ENCODE results near the gene TMEM39A. TPM values are rescaled to one million over a fixed set of nuclear protein-coding genes. Genes with fewer than 3 reads are reported as not detected.

TMEM39A gene, protein sequence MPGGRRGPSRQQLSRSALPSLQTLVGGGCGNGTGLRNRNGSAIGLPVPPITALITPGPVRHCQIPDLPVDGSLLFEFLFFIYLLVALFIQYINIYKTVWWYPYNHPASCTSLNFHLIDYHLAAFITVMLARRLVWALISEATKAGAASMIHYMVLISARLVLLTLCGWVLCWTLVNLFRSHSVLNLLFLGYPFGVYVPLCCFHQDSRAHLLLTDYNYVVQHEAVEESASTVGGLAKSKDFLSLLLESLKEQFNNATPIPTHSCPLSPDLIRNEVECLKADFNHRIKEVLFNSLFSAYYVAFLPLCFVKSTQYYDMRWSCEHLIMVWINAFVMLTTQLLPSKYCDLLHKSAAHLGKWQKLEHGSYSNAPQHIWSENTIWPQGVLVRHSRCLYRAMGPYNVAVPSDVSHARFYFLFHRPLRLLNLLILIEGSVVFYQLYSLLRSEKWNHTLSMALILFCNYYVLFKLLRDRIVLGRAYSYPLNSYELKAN
- total RNA-seq (2014; rRNA removed; shearing (Covaris generic)): 31.9 and 36.6 TPM in 2 replicates
- polyA plus RNA-seq (2014; cell fraction: nucleus; rRNA removed): 41.8 and 42.1 TPM in 2 replicates

DNA sequence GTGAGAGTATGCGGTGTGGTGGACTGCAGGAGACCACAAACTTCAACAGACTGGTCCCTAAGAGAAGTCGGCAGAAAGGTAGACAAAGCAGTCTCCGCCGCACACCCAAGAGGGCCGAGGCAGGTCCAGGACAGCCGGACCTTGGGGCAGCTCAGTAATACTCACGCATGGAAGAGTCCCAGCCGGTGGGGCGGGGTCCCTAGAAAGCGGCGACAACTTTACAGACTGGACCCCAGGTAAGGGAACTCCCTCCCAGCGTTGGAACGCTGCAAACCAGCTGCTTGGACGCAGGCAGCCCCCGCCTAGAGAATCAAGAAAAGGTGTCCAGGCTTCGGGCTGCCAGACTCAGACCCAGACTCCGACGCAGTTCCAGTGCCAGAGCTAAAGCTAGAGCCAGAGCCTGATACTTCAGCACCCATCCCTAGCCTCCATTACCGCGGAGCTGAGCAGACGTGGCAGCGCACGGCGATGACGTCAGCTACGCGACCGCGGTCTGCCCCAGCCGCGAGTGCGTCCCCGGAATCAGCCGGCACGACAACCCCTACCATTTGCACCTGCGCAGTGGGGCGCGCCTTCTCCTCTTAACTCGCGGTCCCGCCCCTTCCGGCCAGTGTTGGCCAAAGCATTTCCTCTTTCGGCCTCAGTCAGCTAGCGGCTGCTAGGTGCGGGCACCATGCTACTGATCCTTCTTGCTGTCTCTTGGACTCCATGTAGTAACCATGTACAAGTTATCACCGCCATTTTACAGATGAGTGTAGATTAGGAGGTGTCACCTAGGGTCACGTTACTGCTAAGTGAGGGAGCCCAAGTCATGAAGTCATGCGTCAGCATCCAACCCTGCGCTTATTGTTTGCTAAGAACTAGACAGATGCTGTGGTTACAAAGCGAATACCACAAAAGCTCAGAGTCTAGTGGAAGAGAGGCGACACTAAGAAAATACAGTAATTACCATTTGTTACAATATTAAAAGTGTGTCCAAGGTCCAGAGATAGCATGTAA lies at the start of gene TMEM39A:
TMEM39A (minus strand) TSS at position 445 of the 999 bp plus-strand sequence. CDS start 1,541 bp downstream, outside the sequence.
- DNase-seq (ENCODE audit: extremely low read depth, low read depth): peak; percentile 95

DNA sequence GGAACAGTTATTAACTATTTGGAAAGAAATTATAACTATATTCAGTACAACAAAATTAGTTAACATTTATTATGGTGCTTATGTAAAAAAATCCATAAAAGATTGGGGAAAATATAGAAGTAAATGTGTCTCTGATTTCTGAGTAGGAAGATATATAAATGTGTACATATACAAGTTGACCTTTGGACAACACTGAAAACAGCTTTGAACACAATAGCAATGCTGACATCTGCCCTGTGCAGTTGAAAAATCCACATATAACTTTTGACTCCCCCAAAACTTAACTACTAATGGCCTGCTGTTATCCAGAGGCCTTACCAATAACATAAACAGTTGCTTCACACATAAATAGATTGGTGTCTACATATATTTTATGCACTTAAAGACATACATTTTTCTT lies 47.3 kb upstream of the TMEM39A start:
- no peak for DNase-seq (ENCODE audit: extremely low read depth, low read depth)

DNA sequence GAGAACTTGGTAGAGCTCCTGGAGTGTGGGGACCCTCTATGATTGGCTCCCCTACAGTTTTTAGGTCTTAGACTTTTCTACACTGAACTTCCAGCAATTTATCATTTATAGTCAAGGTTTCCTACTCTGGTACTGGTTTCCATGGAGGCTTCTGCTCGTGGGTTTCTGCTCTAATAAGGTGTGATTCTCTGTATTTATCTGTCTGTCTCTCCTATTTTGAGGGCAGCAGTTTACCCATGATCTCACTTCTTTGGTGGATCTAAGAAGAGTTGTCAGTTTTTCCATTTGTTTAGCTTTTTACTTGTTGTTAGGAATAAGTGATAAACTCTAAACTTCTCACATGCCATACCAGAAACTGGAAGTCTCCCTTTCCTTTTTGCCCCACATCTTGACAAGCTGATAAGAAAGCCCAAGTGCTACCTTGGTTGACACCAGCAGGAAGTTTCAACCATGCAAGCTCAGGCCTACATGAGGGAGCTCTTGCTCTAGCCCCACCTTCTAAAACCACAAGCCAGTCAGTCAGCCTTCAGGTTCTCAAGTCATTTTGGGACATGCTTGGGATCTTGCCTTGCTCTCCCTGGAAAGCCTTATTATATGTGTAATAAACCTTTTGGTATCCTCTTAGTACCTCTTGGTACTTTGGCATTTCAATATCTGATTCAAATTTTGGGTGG lies 44.9 kb upstream of the TMEM39A start:
- DNase-seq (ENCODE audit: extremely low read depth, low read depth): no peak

DNA sequence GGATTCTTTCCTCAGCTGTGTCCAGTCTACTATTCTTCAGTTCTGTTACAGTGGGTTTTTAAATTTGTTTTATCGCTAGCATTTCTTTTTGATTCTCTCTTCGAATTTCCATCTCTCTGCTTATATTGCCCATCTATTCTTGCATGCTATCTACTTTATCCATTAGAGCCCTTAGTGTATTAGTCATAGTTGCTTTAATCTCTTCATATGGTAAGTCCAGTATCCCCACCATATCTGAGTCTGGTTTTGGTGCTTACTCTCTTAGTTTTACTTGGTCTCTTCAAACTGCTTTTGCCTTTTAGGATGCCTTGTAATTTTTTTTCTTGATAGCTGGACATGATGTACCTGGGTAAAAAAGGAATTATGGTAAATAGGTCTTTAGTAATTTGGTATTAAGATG lies 44.0 kb upstream of the TMEM39A start:
- DNase-seq (ENCODE audit: extremely low read depth, low read depth): no peak

DNA sequence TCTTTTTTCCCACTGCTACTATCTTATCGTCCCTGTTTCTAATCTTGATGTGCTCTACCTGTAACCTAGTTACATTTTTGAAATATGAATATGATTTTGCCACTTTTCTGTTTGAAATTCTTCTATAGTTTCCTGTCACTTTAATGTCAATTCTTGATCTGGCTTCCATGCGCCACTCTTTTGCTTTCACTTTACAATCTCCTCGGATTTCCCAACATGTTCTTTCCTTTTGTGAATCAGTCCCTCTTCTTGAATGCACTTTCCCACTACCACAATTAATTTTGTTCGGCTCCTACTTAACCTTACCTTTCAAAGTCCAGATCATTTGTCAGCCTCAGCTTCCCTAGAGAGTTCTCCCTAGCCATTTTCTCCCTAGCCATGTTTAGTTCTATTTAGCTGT lies 43.2 kb upstream of the TMEM39A start:
- DNase-seq (ENCODE audit: extremely low read depth, low read depth): no peak

DNA sequence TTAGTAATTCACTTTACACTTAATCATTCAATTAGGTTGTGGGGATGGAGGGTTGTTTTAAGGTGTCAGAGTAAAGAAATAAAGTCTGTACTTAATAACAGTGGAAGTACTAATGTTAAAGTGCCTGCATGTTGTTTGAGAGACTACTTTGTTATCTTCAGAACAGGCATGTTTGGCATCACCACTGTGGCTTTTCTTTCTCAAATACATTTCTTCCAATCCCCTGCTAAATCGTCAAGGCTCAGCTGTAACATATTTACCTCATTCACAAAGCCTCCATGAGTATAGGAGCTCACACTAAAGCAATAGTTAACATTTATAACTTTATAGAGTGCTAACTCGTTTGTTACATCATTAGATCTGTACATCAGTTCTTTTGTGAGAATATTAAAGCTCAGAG lies 37.5 kb upstream of the TMEM39A start:
- no peak for DNase-seq (ENCODE audit: extremely low read depth, low read depth)

DNA sequence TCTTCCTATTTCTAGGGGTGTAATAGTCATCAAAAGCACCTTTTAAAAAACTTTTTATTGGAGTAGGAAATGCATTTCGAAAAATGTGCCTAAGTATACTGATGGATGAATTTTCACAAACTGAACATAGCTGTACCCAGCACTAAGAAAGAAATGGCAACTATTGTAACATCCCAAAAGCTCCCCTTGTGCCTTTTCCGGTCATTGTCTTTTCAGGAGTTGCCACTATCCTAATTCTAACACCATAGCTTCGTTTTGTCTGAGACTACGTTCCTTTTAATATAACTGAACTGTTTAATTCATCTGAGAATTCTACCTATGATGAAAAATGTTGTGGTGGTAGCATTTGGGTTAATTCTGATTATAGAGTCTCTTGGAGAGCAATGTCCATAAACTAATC lies 36.9 kb upstream of the TMEM39A start:
- no peak for DNase-seq (ENCODE audit: extremely low read depth, low read depth)

DNA sequence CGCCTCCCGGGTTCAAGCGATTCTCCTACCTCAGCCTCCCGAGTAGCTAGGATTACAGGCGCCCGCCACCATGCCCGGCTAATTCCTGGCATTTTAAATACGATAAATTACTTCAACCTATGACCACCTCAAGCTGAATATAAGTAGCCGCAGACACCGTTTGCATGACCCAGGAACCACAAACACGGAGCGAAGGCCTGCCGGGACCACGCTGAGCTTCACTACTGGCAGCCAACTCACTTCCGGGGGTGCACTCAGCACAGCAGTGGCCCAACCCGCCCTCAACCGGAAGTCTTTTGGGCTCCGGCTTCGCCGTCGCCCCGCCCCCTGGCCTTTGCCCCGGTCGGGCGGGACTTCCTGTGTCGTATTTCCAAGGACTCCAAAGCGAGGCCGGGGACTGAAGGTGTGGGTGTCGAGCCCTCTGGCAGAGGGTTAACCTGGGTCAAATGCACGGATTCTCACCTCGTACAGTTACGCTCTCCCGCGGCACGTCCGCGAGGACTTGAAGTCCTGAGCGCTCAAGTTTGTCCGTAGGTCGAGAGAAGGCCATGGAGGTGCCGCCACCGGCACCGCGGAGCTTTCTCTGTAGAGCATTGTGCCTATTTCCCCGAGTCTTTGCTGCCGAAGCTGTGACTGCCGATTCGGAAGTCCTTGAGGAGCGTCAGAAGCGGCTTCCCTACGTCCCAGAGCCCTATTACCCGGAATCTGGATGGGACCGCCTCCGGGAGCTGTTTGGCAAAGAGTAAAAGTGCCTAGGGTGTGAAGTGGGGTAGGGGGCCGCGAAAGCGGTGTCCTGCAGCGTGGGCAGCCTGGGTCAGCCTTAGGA lies 35.0 kb upstream of the TMEM39A start, which contains the start of gene TIMMDC1:
TIMMDC1 (plus strand) TSS at position 362 of the 826 bp plus-strand sequence; CDS start at position 549, 187 bp downstream.
- peak; percentile 89 for DNase-seq (ENCODE audit: extremely low read depth, low read depth)

DNA sequence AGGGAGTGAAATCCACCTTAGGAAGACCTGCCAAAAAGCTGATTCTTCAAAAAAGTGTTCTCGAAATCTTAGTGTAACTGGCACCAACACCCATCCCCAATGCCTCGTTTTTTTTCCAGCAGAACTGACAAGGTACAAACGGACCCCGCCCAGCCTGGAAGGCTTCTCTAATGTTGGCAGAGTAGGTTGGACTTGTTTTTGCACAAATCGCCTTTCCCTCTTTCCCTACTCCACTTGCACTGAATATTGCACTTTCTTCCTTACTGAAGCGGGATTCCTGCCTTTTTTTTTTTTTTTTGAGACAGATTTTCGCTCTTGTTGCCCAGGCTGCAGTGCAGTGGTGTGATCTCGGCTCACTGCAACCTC lies 34.4 kb upstream of the TMEM39A start:
- no peak for DNase-seq (ENCODE audit: extremely low read depth, low read depth)

DNA sequence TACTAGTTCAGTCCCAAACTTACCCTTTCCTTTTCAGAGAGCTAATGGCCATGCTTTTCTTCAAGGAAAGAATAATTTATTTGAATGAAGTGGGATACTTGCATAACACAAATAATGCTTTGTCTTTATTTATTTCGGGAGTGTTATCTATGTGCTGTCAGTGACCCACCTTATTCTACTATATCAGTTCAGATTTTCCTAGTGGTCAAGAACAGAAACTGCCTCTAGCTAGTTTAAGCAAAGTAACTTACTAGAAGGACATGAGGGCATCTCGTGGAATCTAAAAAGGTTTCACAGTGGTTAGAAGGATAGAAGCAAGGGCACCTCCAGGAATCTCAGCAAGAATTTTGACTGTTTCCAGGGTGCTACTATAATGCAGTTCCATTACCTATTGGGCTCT lies 31.2 kb upstream of the TMEM39A start:
- no peak for DNase-seq (ENCODE audit: extremely low read depth, low read depth)

DNA sequence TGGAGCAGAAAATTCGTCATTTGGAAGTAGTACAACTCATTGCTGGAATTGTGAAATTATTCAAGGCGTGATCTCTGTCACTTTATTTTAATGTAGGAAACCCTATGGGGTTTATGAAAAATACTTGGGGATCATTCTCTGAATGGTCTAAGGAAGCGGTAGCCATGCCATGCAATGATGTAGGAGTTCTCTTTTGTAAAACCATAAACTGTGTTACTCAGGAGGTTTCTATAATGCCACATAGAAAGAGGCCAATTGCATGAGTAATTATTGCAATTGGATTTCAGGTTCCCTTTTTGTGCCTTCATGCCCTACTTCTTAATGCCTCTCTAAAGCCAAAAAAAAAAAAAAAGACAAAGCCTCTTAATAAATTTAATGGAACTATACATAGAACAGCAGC lies 29.4 kb upstream of the TMEM39A start:
- no peak for DNase-seq (ENCODE audit: extremely low read depth, low read depth)

DNA sequence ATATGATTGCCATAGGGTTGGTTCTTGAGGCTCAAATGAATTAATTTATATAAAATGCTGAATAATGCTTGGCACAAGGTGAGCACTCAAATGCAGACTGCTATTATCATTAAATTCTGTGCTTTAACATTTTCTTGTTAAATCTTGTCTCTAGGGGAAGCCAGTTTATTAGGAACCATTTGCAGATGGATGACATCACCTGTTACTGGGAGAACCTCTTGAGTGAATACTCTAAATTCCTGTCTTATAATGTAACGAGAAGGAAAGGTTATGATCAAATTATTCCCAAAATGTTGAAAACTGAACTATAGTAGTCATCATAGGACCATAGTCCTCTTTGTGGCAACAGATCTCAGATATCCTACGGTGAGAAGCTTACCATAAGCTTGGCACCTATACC lies 28.7 kb upstream of the TMEM39A start:
- DNase-seq (ENCODE audit: extremely low read depth, low read depth): no peak

DNA sequence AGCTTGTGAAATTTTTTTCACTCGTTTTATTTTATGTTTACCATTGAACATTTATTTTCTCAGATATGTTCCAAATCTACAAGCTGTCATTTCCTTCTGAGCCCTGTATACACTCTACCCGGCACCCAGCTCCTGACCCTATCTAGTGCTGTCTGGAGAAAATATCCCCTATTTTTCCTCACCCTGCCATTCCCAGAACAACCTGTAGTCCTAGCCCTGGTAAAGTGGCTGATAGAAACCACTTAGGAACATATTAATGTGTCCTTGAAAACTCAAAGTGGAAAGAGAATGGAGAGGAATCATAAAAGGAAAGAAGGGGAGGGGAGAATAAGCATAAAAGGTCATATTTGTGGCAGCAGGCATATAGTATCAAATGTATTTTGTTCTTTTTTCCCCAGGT lies 26.7 kb upstream of the TMEM39A start:
- DNase-seq (ENCODE audit: extremely low read depth, low read depth): no peak

DNA sequence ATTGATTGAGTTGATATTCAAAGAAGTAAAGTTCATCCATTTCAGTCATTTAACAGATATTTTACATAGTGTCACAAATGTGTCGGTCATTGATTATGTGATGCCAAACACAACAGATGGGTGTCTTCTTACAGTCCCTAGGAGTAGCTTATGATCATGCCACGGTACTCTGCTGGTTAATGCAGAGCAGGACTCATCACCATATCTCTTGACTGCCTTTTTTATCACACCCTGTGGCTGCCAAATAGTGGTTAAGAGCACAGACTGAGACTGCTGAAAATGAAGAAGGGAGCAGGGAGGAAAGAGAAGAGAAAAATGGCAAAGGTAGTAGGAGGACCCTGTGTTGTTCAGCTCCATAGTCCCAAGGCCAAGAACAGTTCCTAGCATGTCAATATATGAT lies 22.1 kb upstream of the TMEM39A start:
- DNase-seq (ENCODE audit: extremely low read depth, low read depth): no peak

DNA sequence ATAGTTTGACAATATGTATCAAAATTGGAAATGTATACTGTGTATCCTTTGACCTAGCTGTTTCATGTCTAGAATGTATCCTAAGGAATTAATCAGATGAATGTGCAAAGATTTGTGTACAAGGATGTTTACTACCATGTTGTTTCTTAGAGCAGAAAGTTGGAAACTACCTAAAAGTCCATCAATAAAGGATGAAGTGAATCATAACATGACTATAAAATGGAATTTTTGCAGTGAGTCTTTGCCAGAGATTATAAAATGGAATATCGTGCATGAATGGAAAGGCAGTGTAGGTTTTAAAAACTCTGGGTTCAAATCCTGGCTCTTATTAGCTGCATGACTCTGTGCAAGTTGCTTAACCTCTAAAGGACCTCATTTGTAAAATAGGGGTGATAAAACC lies 19.7 kb upstream of the TMEM39A start:
- no peak for DNase-seq (ENCODE audit: extremely low read depth, low read depth)

DNA sequence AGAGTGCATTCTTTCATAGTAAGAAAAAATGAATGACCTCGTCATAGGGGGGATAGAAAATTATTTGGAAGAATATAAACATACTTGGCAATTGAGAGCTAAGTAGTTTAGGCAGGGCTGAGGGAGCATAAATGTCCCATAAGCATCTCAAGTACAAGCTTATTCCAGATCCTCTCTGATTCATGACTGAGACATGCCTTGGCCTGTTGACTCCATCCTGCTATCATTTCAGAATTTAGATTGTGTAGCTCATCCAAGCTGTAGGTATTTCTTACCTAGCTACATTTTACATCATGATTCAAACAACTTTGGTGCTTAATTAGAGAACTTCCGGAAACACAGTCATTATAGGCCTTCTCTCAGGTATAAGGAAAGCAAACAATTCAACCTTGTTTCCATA lies 17.7 kb upstream of the TMEM39A start:
- DNase-seq (ENCODE audit: extremely low read depth, low read depth): no peak

DNA sequence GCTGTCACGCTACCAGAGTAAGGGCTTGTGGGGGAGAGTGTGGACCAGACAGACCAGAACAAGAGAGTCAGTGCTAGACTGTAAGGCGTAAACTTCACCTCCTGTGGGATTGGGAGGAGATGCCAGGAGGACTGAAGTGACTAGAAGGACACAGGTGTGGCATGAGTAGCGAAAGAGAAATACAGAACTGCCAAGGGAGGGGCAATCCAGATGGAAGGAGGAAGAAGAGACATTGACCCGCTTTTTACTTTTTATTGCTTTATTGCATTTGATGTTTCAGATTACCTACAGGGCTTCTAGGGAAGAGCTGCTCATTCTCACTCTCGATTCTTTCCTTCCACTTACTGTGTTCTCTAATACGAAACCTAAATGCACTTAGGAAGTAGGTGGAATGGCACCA lies 7.5 kb upstream of the TMEM39A start:
- DNase-seq (ENCODE audit: extremely low read depth, low read depth): no peak

DNA sequence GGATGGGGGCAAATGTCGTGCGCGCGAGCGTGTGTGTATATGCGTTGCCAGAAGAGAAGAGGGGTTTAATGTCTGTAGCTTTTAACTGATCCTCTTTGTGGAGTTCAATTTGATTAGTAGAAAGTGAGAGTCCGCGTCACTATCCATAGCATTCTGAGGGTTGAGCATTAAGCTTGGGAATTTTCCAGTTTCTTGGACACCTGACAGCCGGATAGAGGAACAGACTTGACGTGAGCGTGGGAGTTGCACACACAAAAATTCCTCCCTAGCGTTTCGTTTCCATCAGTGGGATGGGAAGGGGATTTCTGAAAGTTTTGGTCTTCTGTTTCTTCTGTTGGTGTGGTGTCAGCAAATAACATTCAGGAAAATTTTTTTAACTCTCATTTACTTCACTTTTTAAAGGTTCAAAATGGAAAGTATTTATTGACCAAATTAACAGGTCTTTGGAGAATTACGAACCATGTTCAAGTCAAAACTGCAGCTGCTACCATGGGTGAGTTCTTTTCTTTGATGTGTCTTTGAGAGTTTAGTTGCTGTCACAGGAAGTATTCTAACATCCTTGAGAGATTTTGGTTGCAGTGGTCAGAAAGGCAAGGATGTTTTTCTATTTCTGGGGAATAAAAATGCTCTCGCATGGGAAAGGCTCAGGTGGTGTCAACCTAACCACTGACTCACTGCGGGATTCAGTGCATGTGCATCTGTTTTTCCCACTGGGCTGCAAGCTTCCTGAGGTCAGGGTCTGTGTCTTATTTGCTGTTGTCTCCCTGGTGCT lies 6.2 kb upstream of the TMEM39A start:
- DNase-seq (ENCODE audit: extremely low read depth, low read depth): no peak

DNA sequence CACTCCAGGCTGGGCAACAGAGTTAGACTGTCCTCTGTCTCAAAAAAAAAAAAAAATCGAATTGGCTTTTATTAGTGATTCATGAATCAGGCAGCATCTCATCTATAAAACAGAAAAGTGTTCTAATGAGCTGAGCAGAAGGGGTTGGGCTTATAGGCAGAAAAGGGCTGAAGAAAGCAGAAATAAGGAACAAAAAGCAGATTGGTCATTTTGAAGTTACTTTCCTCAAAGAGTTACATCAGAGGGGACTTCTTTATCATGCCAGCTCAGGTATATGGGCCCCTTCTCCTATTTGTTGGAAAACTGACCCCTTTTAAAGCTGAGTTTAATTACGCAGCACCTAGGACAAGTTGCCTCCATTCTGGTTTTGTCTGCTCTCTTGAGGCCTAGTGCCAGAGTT lies 4.6 kb upstream of the TMEM39A start:
- no peak for DNase-seq (ENCODE audit: extremely low read depth, low read depth)
